Keratinocyte (primary cell): Measurements from ENCODE around the gene RPS2.

Experiments
- CTCF ChIP-seq, 3 experiments: IDR thresholded peaks in 1 of 3; conservative IDR thresholded peaks in 1 of 3; optimal IDR thresholded peaks in 1 of 3; 2 replicates in 2 of 3; 3 replicates in 1 of 3; pipeline versions ENCODE3 to v1.5.1; 2011; ENCODE audit warnings: low read length in 3 of 3, mild to moderate bottlenecking in 3 of 3, moderate library complexity in 2 of 3, control low read depth in 1 of 3, inconsistent platforms in 1 of 3; ENCODE audit not compliant: insufficient read depth in 2 of 3; ENCODE audit errors: extremely low read depth in 1 of 3
- EZH2 ChIP-seq: IDR thresholded peaks from one replicate; pipeline ENCODE4 v1.6.1; 2012; ENCODE audit warnings: inconsistent platforms, mild to moderate bottlenecking, low read length, moderate library complexity

DNA sequence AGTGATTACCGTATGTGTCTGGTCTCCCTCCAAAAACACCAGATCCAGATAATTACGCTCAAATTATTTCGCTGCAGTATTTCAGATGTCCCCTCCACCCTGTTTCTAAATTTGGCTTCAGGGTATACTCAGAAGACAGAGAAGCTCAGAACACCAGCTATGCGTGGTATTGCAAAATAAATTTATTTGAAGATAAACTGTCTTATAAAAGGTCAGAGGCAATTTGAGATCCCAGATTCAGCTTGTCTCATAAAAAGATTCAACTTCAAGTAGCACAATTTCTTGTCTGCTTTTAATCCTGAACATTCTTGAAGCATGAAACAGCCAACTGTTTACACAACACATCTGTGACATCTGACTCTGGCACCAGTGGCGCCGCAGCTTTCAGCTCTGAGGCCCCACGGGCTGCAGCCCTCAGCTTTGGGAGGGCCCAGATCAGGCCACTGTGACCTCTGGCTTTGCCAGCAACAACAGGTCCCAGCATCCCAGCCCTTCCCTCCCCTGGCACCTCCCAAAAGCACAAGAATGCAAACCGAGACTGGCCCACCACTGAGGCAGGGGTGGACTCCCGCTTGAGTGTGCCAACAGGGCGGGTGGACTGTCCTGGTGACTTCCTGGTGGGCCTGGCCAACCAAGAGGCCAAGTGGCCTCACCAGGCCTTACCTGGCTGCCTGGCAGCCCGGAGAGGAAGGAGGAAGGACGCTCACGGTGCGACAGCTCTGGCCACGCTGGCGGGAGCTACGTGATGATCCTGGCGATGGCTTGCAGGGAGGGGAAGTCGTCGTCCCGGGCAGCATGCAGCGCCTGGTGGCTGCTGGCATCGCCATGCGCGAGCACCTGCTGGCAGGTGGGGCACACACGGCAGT lies 33.1 kb upstream of the RPS2 start:
- TF ChIP-seq CTCF (optimal IDR thresholded peaks at IDR 0.05 in 1 of 3, IDR thresholded peaks at IDR 0.05 in 1 of 3, conservative IDR thresholded peaks at IDR 0.05 in 1 of 3; ENCODE audit: extremely low read depth in 1 of 3, insufficient read depth in 2 of 3, low read length in 3 of 3) = no peak
- TF ChIP-seq EZH2 = no peak
